ENCODE data around the gene ADCY5.
"Not testable (repeated sequence)": the region's sequence is repeated elsewhere in the genome, so short reads cannot be mapped to it uniquely, and the experiment has no call there.

The ADCY5 gene

DNA sequence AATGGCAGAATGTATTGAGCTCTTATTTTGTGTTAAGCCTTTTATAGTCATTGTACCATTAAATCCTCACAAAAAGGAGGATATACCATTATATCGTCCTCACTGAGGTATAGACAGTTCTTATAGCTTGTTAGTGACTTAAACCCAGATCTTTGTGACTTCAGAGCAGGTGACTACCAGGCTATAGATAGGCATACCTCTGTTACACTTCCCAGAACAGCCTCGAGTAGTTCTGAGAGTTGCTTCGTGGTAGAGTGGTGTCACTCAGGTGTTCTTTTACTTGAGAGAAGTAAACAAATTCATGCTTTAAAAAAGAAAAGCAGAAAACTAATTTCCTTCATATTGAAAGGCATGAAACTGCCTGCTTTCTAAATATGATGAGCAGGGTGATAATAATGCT lies 187.2 kb downstream of the ADCY5 start:
- DNase-seq (ENCODE audit: low read depth): no peak

DNA sequence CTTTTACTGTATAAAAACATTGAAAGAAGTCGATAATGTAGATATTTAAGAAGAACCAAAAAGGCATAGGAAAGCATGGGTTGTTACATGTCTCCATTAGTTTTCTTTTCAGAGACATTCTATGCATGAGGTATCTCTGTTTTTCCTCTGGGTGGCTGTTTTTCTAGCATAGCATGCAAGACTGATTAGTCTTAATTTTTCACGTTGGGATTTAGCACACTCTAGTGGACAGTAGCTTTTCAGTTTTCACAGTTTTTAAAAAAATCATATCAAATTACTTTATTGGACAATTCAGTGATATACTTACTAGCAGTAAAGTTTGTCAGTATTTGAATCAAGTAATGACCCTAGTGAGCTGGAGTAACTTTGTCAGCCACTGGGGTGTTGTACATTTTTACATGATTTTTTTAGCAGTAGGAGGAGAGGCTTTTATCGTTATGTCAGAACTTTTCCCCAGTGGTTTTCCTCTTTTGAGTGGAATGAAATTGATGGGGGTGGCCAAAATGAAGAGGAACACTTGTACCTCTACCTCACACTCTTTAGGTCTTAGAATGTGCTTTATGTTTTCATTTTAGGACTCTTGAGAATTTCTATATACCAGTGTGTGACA lies 190.0 kb downstream of the ADCY5 start:
- peak; percentile 79 for DNase-seq (ENCODE audit: low read depth)

DNA sequence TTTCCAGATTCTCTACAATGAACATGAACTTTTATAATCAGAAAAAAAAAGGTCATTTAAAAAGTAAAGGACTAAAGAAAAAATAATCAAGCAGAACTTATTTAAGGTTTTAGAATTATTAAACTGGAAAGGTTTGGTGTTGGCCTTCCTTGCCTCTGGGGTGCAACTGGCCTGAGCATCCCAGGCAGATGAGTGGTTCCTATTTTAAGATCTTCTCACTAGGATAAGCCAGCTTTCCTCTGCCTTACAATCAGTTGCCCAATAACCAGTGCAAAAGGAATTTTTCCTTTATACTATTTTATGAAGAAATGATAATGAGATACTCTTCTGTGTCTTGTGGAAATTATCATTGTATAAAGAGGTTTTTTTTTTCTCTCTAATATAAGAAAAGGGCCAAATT lies 190.5 kb downstream of the ADCY5 start:
- no peak for DNase-seq (ENCODE audit: low read depth)

DNA sequence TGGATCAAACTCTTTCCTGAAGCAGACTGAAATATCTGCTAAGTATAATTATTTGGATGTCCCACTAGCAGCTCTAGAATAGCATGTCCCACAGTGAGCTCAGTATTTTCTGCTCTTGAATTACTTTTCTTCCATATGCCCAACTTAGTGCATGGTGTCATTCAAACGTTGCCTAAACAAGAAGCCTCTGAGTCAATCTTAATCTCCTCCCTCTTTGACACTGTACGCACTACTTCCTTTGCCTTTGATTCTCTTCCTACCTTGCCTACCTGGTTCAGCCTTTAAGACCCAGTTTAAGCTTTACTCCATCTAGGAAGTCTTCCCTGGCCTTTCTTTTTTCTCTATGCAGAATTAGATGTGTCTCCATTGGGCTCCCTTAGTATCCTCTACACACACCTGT lies 192.6 kb downstream of the ADCY5 start:
- DNase-seq (ENCODE audit: low read depth): no peak

DNA sequence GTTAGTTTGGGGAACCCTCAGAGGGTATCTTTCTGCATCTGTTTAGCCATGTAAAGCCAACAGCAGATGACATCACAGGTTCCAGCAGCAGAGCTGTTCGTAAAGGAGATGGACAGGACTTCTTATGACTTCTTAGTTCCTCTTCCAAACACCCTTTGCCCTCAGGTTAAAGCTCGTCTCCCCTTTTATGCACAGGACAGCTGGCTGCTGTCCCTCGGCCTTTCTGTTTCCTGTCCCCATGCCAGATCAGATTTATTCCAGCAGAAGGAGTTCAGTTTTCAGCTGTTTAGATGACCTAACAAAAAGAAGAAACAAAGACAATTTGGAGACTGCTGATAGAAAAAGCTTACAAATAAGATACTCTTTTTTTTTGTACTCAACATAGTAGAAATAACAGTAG lies 202.0 kb downstream of the ADCY5 start:
- DNase-seq (ENCODE audit: low read depth): no peak

DNA sequence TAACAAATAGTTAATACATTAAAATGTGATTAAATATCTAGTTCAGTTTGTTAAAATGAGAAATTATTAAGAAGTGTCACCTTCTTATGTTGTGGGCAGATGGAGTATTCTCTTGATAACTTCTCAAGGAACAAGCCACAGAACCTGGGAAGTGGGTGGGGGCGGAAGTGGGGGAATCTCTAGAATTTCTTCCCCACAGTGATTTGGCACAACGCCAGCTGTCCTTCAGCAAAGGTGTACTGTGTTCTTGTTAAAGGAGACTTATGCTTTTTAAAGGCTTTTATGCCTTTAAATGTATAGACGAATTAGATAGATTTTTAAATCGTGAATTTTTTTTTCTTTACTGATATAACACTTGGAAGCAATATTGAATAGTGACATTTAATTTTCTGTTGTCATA lies 204.8 kb downstream of the ADCY5 start:
- DNase-seq (ENCODE audit: low read depth): no peak

DNA sequence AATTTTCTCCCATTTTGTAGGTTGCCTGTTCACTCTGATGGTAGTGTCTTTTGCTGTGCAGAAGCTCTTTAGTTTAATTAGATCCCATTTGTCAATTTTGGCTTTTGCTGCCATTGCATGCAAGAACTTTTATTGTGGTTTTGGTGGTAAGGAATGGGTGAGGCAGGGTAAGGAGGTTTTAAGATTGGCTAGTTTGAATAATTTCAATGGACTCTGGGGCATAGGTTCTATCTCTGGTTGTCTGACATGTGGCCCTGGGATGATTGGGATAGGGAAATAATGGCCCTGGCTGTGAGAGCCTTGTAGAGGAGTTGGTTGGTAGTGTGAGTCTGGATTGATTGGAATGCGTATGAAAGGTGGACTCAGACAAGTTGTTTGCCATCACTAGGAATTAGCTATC lies 209.1 kb downstream of the ADCY5 start:
- DNase-seq (ENCODE audit: low read depth): no peak

DNA sequence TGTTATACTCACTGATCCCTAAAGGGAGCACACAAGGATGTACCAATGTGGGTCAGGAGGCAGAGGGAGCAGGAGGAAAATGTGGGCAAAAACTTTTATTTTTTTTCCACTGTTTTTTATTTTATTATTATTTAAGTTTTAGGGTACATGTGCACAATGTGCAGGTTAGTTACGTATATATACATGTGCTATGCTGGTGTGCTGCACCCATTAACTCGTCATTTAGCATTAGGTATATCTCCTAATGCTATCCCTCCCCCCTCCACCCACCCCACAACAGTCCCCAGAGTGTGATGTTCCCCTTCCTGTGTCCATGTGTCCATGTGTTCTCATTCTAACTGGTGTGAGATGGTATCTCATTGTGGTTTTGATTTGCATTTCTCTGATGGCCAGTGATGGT lies 209.7 kb downstream of the ADCY5 start:
- DNase-seq (ENCODE audit: low read depth): not testable (repeated sequence)

DNA sequence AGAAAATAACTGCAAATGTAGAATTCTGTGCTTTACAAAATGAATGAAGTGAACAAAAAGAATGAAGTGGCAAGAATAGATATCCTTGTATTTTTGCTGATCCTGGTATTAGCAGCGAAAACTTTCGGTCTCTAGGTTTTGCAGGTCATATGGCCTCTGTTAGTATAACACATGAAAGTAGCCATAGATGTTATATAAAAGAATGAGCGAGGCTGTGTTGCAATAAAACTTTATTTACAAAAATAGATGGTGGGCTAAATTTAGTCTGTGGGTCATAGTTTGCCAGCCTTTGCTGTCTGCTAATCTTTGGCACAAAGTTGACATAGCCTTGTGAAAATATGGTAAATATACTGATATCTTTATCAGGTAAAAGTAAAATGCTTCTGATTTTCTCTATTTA lies 212.0 kb downstream of the ADCY5 start:
- no peak for DNase-seq (ENCODE audit: low read depth)

Data from ELR (cell line).